CD4-positive, alpha-beta T cell (primary cell): ENCODE measurements around the gene NAGPA. TPM values are rescaled to one million over a fixed set of nuclear protein-coding genes. Genes with fewer than 3 reads are reported as not detected.

ENCODE experiments used
- ATAC-seq: fragments of 200-7000 bp; cut with Tn5 transposase; one replicate; pipeline ENCODE4 v1.10.0; 2022; ENCODE audit warnings: mild to moderate bottlenecking; ENCODE audit not compliant: poor library complexity
- CTCF ChIA-PET: fragments of 350-600 bp; sonication (Branson Sonifier 250); formaldehyde crosslinking; loops from one replicate; lab custom pipeline; 2021; ENCODE audit warnings: antibody characterized with exemption, inconsistent platforms; lab: Charles Lee
- POLR2A ChIA-PET: fragments of 350-600 bp; sonication (Branson Sonifier 250); formaldehyde crosslinking; loops from one replicate; lab custom pipeline; 2021; ENCODE audit warnings: antibody characterized with exemption, inconsistent platforms; lab: Charles Lee
- DNase-seq, 14 experiments: peaks; one replicate each; pipeline ENCODE4 v3.0.0-alpha.2; 2013 to 2020; ENCODE audit warnings: mixed read lengths in 2 of 14
- H3K27ac ChIP-seq, 2 donors: one replicate each; pipeline versions ENCODE4 v1.5.1 to v1.7.0; 2013; ENCODE audit warnings: low read length in 2 of 2, low read depth in 1 of 2, mild to moderate bottlenecking in 1 of 2
- H3K27me3 ChIP-seq, 2 experiments: 1 replicate in 1 of 2; 2 replicates in 1 of 2; pipeline versions ENCODE4 v1.6.1 to v1.7.0; 2013; ENCODE audit warnings: low read length in 2 of 2, control low read depth in 1 of 2, mild to moderate bottlenecking in 1 of 2, moderate library complexity in 1 of 2; ENCODE audit not compliant: insufficient read depth in 2 of 2, control insufficient read depth in 1 of 2
- H3K36me3 ChIP-seq: one replicate; pipeline ENCODE4 v1.6.1; 2013; ENCODE audit warnings: low read length, control low read depth; ENCODE audit not compliant: insufficient read depth
- H3K4me1 ChIP-seq: one replicate; pipeline ENCODE4 v1.6.1; 2013; ENCODE audit warnings: low read length, control low read depth; ENCODE audit not compliant: insufficient read depth
- H3K4me3 ChIP-seq: one replicate; pipeline ENCODE4 v1.5.1; 2013; ENCODE audit warnings: mild to moderate bottlenecking, low read length, moderate library complexity
- H3K9me3 ChIP-seq, 2 experiments: 1 replicate in 1 of 2; 2 replicates in 1 of 2; pipeline versions ENCODE4 v1.6.1 to v1.7.0; 2013; ENCODE audit warnings: low read length in 2 of 2, mild to moderate bottlenecking in 2 of 2, control low read depth in 1 of 2, moderate library complexity in 1 of 2; ENCODE audit not compliant: control insufficient read depth in 1 of 2, insufficient read depth in 1 of 2
- H3K27ac Mint-ChIP-seq: one replicate; pipeline ENCODE4 v1.8.0; 2020; ENCODE audit warnings: mixed read lengths
- H3K27me3 Mint-ChIP-seq: one replicate; pipeline ENCODE4 v1.8.0; 2021; ENCODE audit warnings: mixed read lengths
- H3K36me3 Mint-ChIP-seq: one replicate; pipeline ENCODE4 v1.8.0; 2021; ENCODE audit warnings: low read depth, mixed read lengths
- H3K4me1 Mint-ChIP-seq: one replicate; pipeline ENCODE4 v1.8.0; 2021; ENCODE audit warnings: low read depth, mixed read lengths
- H3K4me3 Mint-ChIP-seq: one replicate; pipeline ENCODE4 v1.8.0; 2020; ENCODE audit warnings: mild to moderate bottlenecking, mixed read lengths
- H3K9me3 Mint-ChIP-seq: one replicate; pipeline ENCODE4 v1.8.0; 2020; ENCODE audit warnings: mixed read lengths
- intact Hi-C, 2 experiments: fragments of 100-400 bp; cut with DNase I in 1 of 2; cut with micrococcal nuclease in 1 of 2; formaldehyde crosslinking; loops; one replicate each; pipeline versions ENCODE4 v1.15.1 to v1.9.0; 2023 to 2025; cut with DNase I, micrococcal nuclease
- total RNA-seq, 174 experiments: library from RNA in 2 of 174; stranded (reverse) in 2 of 174; gene quantifications; one replicate each; pipeline ENCODE4 v1.2.3 and lab custom pipeline; 2021 to 2026
- TF ChIP-seq, protein P1 (sequence below): fragments of 200-600 bp; IDR thresholded peaks from one replicate; pipeline ENCODE4 v1.8.0; 2022; ENCODE audit warnings: antibody characterized with exemption, mild to moderate bottlenecking

Gene NAGPA
- total RNA-seq, 2 experiments from 2014 or later, result 30.0 to 34.0 TPM

DNA sequence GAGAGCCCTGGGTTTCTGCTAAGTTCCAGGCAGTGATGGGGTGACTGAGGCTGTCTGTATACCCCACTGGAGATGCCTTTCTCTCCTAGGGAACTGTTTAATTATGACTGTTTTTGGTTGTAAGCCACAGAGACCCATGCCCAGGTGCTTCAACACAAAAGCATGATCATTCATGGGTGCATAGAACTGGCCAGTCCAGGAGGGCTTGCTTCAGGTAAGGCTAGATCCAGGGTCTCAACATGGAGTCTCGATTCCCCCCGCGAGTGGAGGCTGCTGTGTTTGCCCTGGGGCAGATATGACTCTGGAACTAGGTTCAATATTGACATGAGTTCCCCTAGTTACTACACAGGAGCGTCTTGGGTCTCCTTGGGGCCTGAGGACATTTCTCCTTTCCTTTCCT is 17.8 kb downstream of the NAGPA start:
- H3K27me3 Mint-ChIP-seq, result no peaks in the 10 kb centered on the region
- ATAC-seq (no peak), DNase-seq (no peak)
- intact Hi-C loops, result no loop called here
- ChIA-PET POLR2A (no interaction called here), CTCF (no interaction called here)
- H3K27ac Mint-ChIP-seq, result no peak overlapping the region
- no peaks in the 10 kb centered on the region for H3K36me3 ChIP-seq
- no peaks in the 10 kb centered on the region for H3K36me3 Mint-ChIP-seq
- TF ChIP-seq, protein P1, sequence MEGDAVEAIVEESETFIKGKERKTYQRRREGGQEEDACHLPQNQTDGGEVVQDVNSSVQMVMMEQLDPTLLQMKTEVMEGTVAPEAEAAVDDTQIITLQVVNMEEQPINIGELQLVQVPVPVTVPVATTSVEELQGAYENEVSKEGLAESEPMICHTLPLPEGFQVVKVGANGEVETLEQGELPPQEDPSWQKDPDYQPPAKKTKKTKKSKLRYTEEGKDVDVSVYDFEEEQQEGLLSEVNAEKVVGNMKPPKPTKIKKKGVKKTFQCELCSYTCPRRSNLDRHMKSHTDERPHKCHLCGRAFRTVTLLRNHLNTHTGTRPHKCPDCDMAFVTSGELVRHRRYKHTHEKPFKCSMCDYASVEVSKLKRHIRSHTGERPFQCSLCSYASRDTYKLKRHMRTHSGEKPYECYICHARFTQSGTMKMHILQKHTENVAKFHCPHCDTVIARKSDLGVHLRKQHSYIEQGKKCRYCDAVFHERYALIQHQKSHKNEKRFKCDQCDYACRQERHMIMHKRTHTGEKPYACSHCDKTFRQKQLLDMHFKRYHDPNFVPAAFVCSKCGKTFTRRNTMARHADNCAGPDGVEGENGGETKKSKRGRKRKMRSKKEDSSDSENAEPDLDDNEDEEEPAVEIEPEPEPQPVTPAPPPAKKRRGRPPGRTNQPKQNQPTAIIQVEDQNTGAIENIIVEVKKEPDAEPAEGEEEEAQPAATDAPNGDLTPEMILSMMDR, result no peak
- H3K27ac ChIP-seq, result no peak overlapping the region
- no peak overlapping the region for H3K4me3 Mint-ChIP-seq
- peaks cover 0 to 2% of the 10 kb centered on the region in 2 experiments for H3K27me3 ChIP-seq
- H3K4me1 Mint-ChIP-seq, result no peaks in the 10 kb centered on the region
- H3K4me3 ChIP-seq, result no peak overlapping the region
- H3K9me3 Mint-ChIP-seq, result no peaks in the 10 kb centered on the region
- H3K4me1 ChIP-seq, result no peaks in the 10 kb centered on the region
- peaks cover 0 to 5% of the 10 kb centered on the region in 2 experiments for H3K9me3 ChIP-seq

DNA sequence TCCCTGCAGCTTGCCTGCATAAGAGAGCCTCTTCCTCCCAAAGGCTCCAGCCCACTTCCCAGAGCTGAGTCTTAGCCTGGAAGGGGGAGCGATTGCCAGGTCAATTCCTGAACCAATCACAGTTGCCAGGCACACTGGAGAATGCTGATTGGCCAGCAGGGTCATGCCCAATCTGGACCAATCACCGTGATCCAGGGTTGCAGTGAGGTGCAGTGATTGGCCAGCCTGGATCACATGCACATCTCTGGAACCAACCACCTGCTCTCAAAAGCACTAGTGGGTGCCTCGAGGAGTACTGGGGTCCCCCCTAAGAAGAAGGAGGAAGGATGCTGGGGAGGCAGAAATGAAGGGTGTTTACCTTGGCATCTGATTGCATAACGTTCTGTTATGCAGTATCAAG is 18.4 kb downstream of the NAGPA start:
- Histone ChIP-seq H3K27me3 (peaks cover 0 to 3% of the 10 kb centered on the region in 2 experiments), H3K9me3 (peaks cover 0 to 5% of the 10 kb centered on the region in 2 experiments), H3K27ac (no peak overlapping the region), H3K4me3 (no peak overlapping the region), H3K36me3 (no peaks in the 10 kb centered on the region), H3K4me1 (no peaks in the 10 kb centered on the region)
- POLR2A ChIA-PET, result no interaction called here
- Mint-ChIP-seq H3K9me3 (no peaks in the 10 kb centered on the region), H3K4me3 (no peak overlapping the region), H3K27me3 (peaks cover 4% of the 10 kb centered on the region), H3K36me3 (no peaks in the 10 kb centered on the region), H3K27ac (no peak overlapping the region), H3K4me1 (no peaks in the 10 kb centered on the region)
- TF ChIP-seq, protein P1, result no peak
- CTCF ChIA-PET, result no interaction called here
- intact Hi-C loops, result no loop called here
- ATAC-seq, result no peak
- DNase-seq, result no peak

DNA sequence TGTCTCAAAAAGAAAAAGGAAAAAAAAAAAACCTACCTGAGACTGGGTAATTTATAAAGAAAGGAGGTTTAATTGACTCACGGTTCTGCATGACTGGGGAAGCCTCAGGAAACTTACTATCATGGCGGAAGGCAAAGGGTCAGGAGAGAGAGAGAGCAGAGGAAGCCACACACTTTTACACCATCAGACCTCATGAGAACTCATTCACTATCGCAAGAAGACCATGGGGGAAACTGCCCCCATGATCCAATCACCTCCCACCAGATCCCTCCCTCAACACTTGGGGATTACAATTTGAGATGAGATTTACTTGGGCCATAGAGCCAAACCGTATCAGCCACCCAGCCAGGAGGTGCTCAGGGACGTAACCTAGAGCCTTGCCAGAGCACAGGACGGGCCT is 20.8 kb downstream of the NAGPA start:
- H3K4me1 Mint-ChIP-seq, result no peaks in the 10 kb centered on the region
- peaks cover 0 to 7% of the 10 kb centered on the region in 2 experiments for H3K27me3 ChIP-seq
- H3K27me3 Mint-ChIP-seq, result peaks cover 18% of the 10 kb centered on the region
- POLR2A ChIA-PET, result no interaction called here
- CTCF ChIA-PET, result no interaction called here
- no peak overlapping the region for H3K27ac ChIP-seq
- intact Hi-C loops, result no loop called here
- no peak overlapping the region for H3K4me3 Mint-ChIP-seq
- peaks cover 0 to 5% of the 10 kb centered on the region in 2 experiments for H3K9me3 ChIP-seq
- DNase-seq, result no peak
- no peak for ATAC-seq
- H3K27ac Mint-ChIP-seq, result no peak overlapping the region
- H3K4me1 ChIP-seq, result no peaks in the 10 kb centered on the region
- H3K4me3 ChIP-seq, result no peak overlapping the region
- H3K36me3 ChIP-seq, result no peaks in the 10 kb centered on the region
- no peaks in the 10 kb centered on the region for H3K36me3 Mint-ChIP-seq
- TF ChIP-seq, protein P1, result no peak
- H3K9me3 Mint-ChIP-seq, result no peaks in the 10 kb centered on the region
